IMR-90 (cell line): ENCODE data around the gene VGF. TPM values are rescaled to one million over a fixed set of nuclear protein-coding genes. Genes with fewer than 3 reads are reported as not detected.

ENCODE experiments used
- ATAC-seq: fragments of 200-7000 bp; cut with Tn5 transposase; 2 replicates; pipeline ENCODE4 v1.9.1; 2020; ENCODE audit warnings: low read depth, mild to moderate bottlenecking, moderate library complexity
- BruUV-seq: library from RNA; stranded (reverse); fragments of 400-500 nt; replicated peaks from 2 replicates; lab custom pipeline; 2021; lab: Mats Ljungman, UMichigan
- CTCF ChIA-PET: fragments of 300-600 bp; formaldehyde crosslinking; extraction: SDS; loops from one replicate; lab custom pipeline; 2021; ENCODE audit warnings: antibody characterized with exemption; lab: Yijun Ruan, JAX
- POLR2A ChIA-PET: fragments of 300-600 bp; sonication (Branson Sonifier 250); formaldehyde crosslinking; loops from one replicate; lab custom pipeline; 2022; ENCODE audit warnings: antibody characterized with exemption; ENCODE audit not compliant: unreplicated experiment; lab: Charles Lee
- DNase-seq: peaks from one replicate; pipeline ENCODE4 v3.0.0; 2013
- H2AFZ ChIP-seq: replicated peaks from 2 replicates; pipeline ENCODE3; 2013; ENCODE audit warnings: low read length, mild to moderate bottlenecking; ENCODE audit not compliant: poor library complexity
- H2AK5ac ChIP-seq: 2 replicates; pipeline ENCODE4 v1.6.1; 2013; ENCODE audit warnings: low read depth, low read length, inconsistent platforms
- H2AK9ac ChIP-seq: replicated peaks from 2 replicates; pipeline ENCODE3; 2013; ENCODE audit warnings: mild to moderate bottlenecking, low read depth, low read length, moderate library complexity; ENCODE audit not compliant: poor library complexity
- H2BK120ac ChIP-seq: 2 replicates; pipeline ENCODE4 v1.6.1; 2013; ENCODE audit warnings: low read depth, low read length, inconsistent platforms
- H2BK15ac ChIP-seq: 3 replicates; pipeline ENCODE4 v1.6.1; 2013; ENCODE audit warnings: low read depth, low read length, inconsistent platforms
- H2BK20ac ChIP-seq: 2 replicates; pipeline ENCODE4 v1.6.1; 2013; ENCODE audit warnings: low read depth, mild to moderate bottlenecking, inconsistent platforms, low read length, moderate library complexity
- H2BK5ac ChIP-seq: 2 replicates; pipeline ENCODE4 v1.6.1; 2013; ENCODE audit warnings: mild to moderate bottlenecking, low read depth, low read length, inconsistent platforms; ENCODE audit not compliant: poor library complexity, severe bottlenecking
- H3K14ac ChIP-seq: replicated peaks from 2 replicates; pipeline ENCODE4 v1.6.1; 2013; ENCODE audit warnings: low read depth, low read length, inconsistent platforms
- H3K18ac ChIP-seq: 2 replicates; pipeline ENCODE4 v1.6.1; 2013; ENCODE audit warnings: low read depth, low read length, control low read depth
- H3K23ac ChIP-seq: 2 replicates; pipeline ENCODE4 v1.6.1; 2013; ENCODE audit warnings: low read depth, low read length, inconsistent platforms
- H3K27ac ChIP-seq: 2 replicates; pipeline ENCODE4 v1.5.1; 2013; ENCODE audit warnings: mild to moderate bottlenecking, control low read depth, low read length; ENCODE audit not compliant: insufficient read depth
- H3K27me3 ChIP-seq: 2 replicates; pipeline ENCODE4 v1.6.1; 2013; ENCODE audit warnings: low read length; ENCODE audit not compliant: control insufficient read depth, insufficient read depth
- H3K36me3 ChIP-seq: 2 replicates; pipeline ENCODE4 v1.6.1; 2013; ENCODE audit warnings: low read length, mixed read lengths; ENCODE audit not compliant: control insufficient read depth, insufficient read depth
- H3K4ac ChIP-seq: 2 replicates; pipeline ENCODE4 v1.6.1; 2013; ENCODE audit warnings: low read depth, low read length, inconsistent platforms
- H3K4me1 ChIP-seq: 2 replicates; pipeline ENCODE4 v1.6.1; 2013; ENCODE audit warnings: low read length, mixed read lengths; ENCODE audit not compliant: control insufficient read depth, insufficient read depth
- H3K4me2 ChIP-seq: 2 replicates; pipeline ENCODE4 v1.6.1; 2013; ENCODE audit warnings: low read depth, mild to moderate bottlenecking, control low read depth, low read length, moderate library complexity
- H3K4me3 ChIP-seq: 2 replicates; pipeline ENCODE4 v1.5.1; 2013; ENCODE audit warnings: low read depth, mild to moderate bottlenecking, control low read depth, low read length, moderate library complexity; ENCODE audit not compliant: insufficient read depth
- H3K56ac ChIP-seq: 2 replicates; pipeline ENCODE4 v1.6.1; 2013; ENCODE audit warnings: low read length, inconsistent platforms; ENCODE audit not compliant: insufficient read depth; ENCODE audit errors: extremely low read depth
- H3K79me1 ChIP-seq, 2 experiments: 2 replicates each; pipeline ENCODE4 v1.6.1; 2013; ENCODE audit warnings: low read length in 2 of 2, inconsistent platforms in 1 of 2, low read depth in 1 of 2
- H3K9ac ChIP-seq: 2 replicates; pipeline ENCODE4 v1.6.1; 2013; ENCODE audit warnings: low read depth, low read length, control low read depth
- H3K9me1 ChIP-seq: 2 replicates; pipeline ENCODE4 v1.6.1; 2013; ENCODE audit warnings: low read length, inconsistent platforms; ENCODE audit not compliant: insufficient read depth
- H3K9me3 ChIP-seq: 2 replicates; pipeline ENCODE4 v1.6.1; 2013; ENCODE audit warnings: low read length; ENCODE audit not compliant: control insufficient read depth, insufficient read depth
- H4K20me1 ChIP-seq: 2 replicates; pipeline ENCODE4 v1.6.1; 2013; ENCODE audit warnings: low read length, inconsistent platforms; ENCODE audit not compliant: insufficient read depth
- H4K5ac ChIP-seq: 2 replicates; pipeline ENCODE4 v1.6.1; 2013; ENCODE audit warnings: mild to moderate bottlenecking, low read depth, low read length, control low read depth
- H4K8ac ChIP-seq, 2 experiments: 2 replicates each; pipeline ENCODE4 v1.6.1; 2013; ENCODE audit warnings: low read depth in 2 of 2, low read length in 2 of 2, control low read depth in 1 of 2, inconsistent platforms in 1 of 2
- H4K91ac ChIP-seq: 2 replicates; pipeline ENCODE4 v1.6.1; 2013; ENCODE audit warnings: low read depth, low read length, inconsistent platforms; ENCODE audit not compliant: insufficient read depth
- BHLHE40 ChIP-seq: fragments of 150-350 bp; IDR thresholded peaks from 2 replicates; pipeline ENCODE4 v1.6.1; 2016; ENCODE audit warnings: mild to moderate bottlenecking, low read depth, low read length
- CEBPB ChIP-seq: IDR thresholded peaks from 2 replicates; pipeline ENCODE4 v1.6.1; 2012; ENCODE audit warnings: low read depth, low read length, improper control_type of control experiment
- CHD1 ChIP-seq: IDR thresholded peaks from 2 replicates; pipeline ENCODE4 v1.6.1; 2012; ENCODE audit warnings: low read depth, low read length, improper control_type of control experiment
- CTCF ChIP-seq: conservative IDR thresholded peaks from 2 replicates; pipeline ENCODE4 v1.5.1; 2012; ENCODE audit warnings: mild to moderate bottlenecking, low read depth, low read length, improper control_type of control experiment
- FOS ChIP-seq: fragments of 150-350 bp; IDR thresholded peaks from 2 replicates; pipeline ENCODE4 v1.6.1; 2016; ENCODE audit warnings: low read depth, low read length
- MAFK ChIP-seq: IDR thresholded peaks from 2 replicates; pipeline ENCODE4 v1.6.1; 2012; ENCODE audit warnings: low read depth, low read length, improper control_type of control experiment
- MAZ ChIP-seq: IDR thresholded peaks from 2 replicates; pipeline ENCODE4 v1.6.1; 2012; ENCODE audit warnings: low read depth, mild to moderate bottlenecking, low read length, improper control_type of control experiment, moderate library complexity, borderline replicate concordance
- MXI1 ChIP-seq: IDR thresholded peaks from 2 replicates; pipeline ENCODE4 v1.6.1; 2012; ENCODE audit warnings: low read depth, mild to moderate bottlenecking, low read length, moderate library complexity, borderline replicate concordance
- NFE2L2 ChIP-seq: fragments of 150-350 bp; IDR thresholded peaks from 2 replicates; pipeline ENCODE4 v1.6.1; 2016; ENCODE audit warnings: low read depth, mild to moderate bottlenecking, low read length
- POLR2A ChIP-seq: IDR thresholded peaks from 2 replicates; pipeline ENCODE4 v1.6.1; 2012; ENCODE audit warnings: mild to moderate bottlenecking, low read depth, low read length
- RCOR1 ChIP-seq: IDR thresholded peaks from 2 replicates; pipeline ENCODE4 v1.6.1; 2012; ENCODE audit warnings: mild to moderate bottlenecking, low read length, improper control_type of control experiment; ENCODE audit not compliant: insufficient replicate concordance
- USF2 ChIP-seq: fragments of 150-350 bp; IDR thresholded peaks from 2 replicates; pipeline ENCODE4 v1.6.1; 2017; ENCODE audit warnings: mild to moderate bottlenecking, antibody characterized with exemption, low read length, low read depth
- WGBS, 2 experiments: methylation state at CpG; one replicate each; pipeline versions ENCODE4 v1.1.5 to v1.1.7; 2013; ENCODE audit warnings: missing lambda C conversion rate in 2 of 2; ENCODE audit not compliant: insufficient read length in 1 of 2; ENCODE audit errors: extremely low coverage in 2 of 2; 5-methylcytosine and 5-hydroxymethylcytosine counted together
- dilution Hi-C: fragments of 300-500 bp; cut with HindIII; formaldehyde crosslinking; loops from one replicate; pipeline ENCODE4 v1.14.3; 2018; ENCODE audit warnings: low sequenced_read_pairs; ENCODE audit not compliant: unreplicated experiment
- in situ Hi-C: fragments of 300-500 bp; cut with MboI; formaldehyde crosslinking; loops from 3 replicates; pipeline ENCODE4 v1.14.3; 2019; ENCODE audit warnings: low sequenced_read_pairs, inconsistent platforms, mixed read lengths
- intact Hi-C: fragments of 100-400 bp; cut with micrococcal nuclease; formaldehyde crosslinking; loops from 2 replicates; pipeline ENCODE4 v1.10.0; 2022
- polyA plus RNA-seq, 3 experiments: library from polyadenylated mRNA; depleted of rRNA; stranded (reverse); fragments of >200 nt; gene quantifications; 2 replicates each; pipeline ENCODE4 v1.2.3, GENCODE V29; 2012; ENCODE audit warnings: low replicate concordance in 1 of 3
- total RNA-seq: library from RNA; depleted of rRNA; stranded (reverse); fragments of >200 nt; gene quantifications from 2 replicates; pipeline ENCODE4 v1.2.3, GENCODE V29; 2012
- TF ChIP-seq, protein P1 (sequence below): fragments of 150-350 bp; IDR thresholded peaks from 2 replicates; pipeline ENCODE4 v1.6.1; 2016; ENCODE audit warnings: low read depth, mild to moderate bottlenecking, low read length, moderate library complexity, borderline replicate concordance

The VGF gene
- total and polyA plus RNA-seq, 2 of the 4 experiments (the other 2 are of a cell fraction), result 0.18 to 0.50 TPM

DNA sequence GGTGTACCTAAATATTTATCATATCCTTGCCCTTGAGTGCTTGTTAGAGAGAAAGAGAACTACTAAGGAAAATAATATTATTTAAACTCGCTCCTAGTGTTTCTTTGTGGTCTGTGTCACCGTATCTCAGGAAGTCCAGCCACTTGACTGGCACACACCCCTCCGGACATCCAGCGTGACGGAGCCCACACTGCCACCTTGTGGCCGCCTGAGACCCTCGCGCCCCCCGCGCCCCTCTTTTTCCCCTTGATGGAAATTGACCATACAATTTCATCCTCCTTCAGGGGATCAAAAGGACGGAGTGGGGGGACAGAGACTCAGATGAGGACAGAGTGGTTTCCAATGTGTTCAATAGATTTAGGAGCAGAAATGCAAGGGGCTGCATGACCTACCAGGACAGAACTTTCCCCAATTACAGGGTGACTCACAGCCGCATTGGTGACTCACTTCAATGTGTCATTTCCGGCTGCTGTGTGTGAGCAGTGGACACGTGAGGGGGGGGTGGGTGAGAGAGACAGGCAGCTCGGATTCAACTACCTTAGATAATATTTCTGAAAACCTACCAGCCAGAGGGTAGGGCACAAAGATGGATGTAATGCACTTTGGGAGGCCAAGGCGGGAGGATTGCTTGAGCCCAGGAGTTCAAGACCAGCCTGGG lies 27.0 kb downstream of the VGF start:
- H3K36me3 ChIP-seq, result peaks cover 29% of the 10 kb centered on the region
- H3K27ac ChIP-seq, result peak overlapping the region; percentile 70
- POLR2A ChIA-PET, result no interaction called here
- H2BK5ac ChIP-seq, result peak overlapping the region; percentile 88
- peak overlapping the region; percentile 77 to 81 for H4K8ac ChIP-seq
- H3K27me3 ChIP-seq, result no peaks in the 10 kb centered on the region
- H3K79me1 ChIP-seq, result peaks cover 8 to 24% of the 10 kb centered on the region in 2 experiments; a peak in 3 of 4 replicates
- no peaks in the 10 kb centered on the region for H3K9me3 ChIP-seq
- H3K18ac ChIP-seq, result peak overlapping the region; percentile 3; the same call in 1 of the 2 replicates
- peak overlapping the region; percentile 89 for H3K4ac ChIP-seq
- peak overlapping the region; percentile 64; the same call in 1 of the 3 replicates for H2BK15ac ChIP-seq
- in situ Hi-C loops, result loop anchor here (5.0 kb wide), 1 partner anchor 46 kb away; no protein-coding TSS in a partner anchor
- H2AFZ ChIP-seq, result no peak overlapping the region
- H2BK120ac ChIP-seq, result peak overlapping the region; percentile 92
- H3K23ac ChIP-seq, result peak overlapping the region; percentile 72; the same call in 1 of the 2 replicates
- peak overlapping the region; percentile 38; the same call in 1 of the 2 replicates for H3K4me2 ChIP-seq
- H3K4me3 ChIP-seq, result no peak overlapping the region
- peak overlapping the region; percentile 21; the same call in 1 of the 2 replicates for H3K9ac ChIP-seq
- H2BK20ac ChIP-seq, result peak overlapping the region; percentile 86; the same call in 1 of the 2 replicates
- H3K56ac ChIP-seq, result peak overlapping the region; percentile 76
- H3K4me1 ChIP-seq, result peaks cover 22% of the 10 kb centered on the region; the same call in 1 of the 2 replicates
- CTCF ChIA-PET, result interaction anchor here (0.5 to 1.0 kb wide), 2 partner anchors 54 to 272 kb away, joined by 4 read pairs; no protein-coding TSS in a partner anchor
- no TSS peak for BruUV-seq
- H2AK5ac ChIP-seq, result peak overlapping the region; percentile 90; the same call in 1 of the 2 replicates
- peak; percentile 98 for DNase-seq
- H2AK9ac ChIP-seq, result peak overlapping the region; percentile 88
- dilution Hi-C loops, result no loop called here
- no CpG with 5 or more reads among the region's 16 CpGs for WGBS, 2 experiments
- H4K91ac ChIP-seq, result peak overlapping the region; percentile 69
- H4K20me1 ChIP-seq, result peaks cover 35% of the 10 kb centered on the region
- H3K9me1 ChIP-seq, result peaks cover 8% of the 10 kb centered on the region
- H3K14ac ChIP-seq, result peak overlapping the region; percentile 89; the same call in 1 of the 2 replicates
- intact Hi-C loops, result loop anchor here (1.0 kb wide), 1 partner anchor 44 kb away; no protein-coding TSS in a partner anchor
- peak overlapping the region; percentile 28; the same call in 1 of the 2 replicates for H4K5ac ChIP-seq
- ATAC-seq, result peak; percentile 44
- TF ChIP-seq RCOR1 (no peak), MAZ (peak; percentile 74; the same call in 1 of the 2 replicates), CTCF (peak; percentile 60), BHLHE40 (peak; percentile 99), MXI1 (no peak), USF2 (peak; percentile 95), NFE2L2 (no peak), CEBPB (no peak), CHD1 (peak; percentile 12; the same call in 1 of the 2 replicates), MAFK (no peak), FOS (peak; percentile 100), POLR2A (peak; percentile 77)
- TF ChIP-seq, protein P1, sequence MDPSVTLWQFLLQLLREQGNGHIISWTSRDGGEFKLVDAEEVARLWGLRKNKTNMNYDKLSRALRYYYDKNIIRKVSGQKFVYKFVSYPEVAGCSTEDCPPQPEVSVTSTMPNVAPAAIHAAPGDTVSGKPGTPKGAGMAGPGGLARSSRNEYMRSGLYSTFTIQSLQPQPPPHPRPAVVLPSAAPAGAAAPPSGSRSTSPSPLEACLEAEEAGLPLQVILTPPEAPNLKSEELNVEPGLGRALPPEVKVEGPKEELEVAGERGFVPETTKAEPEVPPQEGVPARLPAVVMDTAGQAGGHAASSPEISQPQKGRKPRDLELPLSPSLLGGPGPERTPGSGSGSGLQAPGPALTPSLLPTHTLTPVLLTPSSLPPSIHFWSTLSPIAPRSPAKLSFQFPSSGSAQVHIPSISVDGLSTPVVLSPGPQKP, result peak; percentile 18; the same call in 1 of the 2 replicates
